ENCODE results near the gene FOXD4L4. TPM values are rescaled to one million over a fixed set of nuclear protein-coding genes. Genes with fewer than 3 reads are reported as not detected.
"Not testable (repeated sequence)": the region's sequence is repeated elsewhere in the genome, so short reads cannot be mapped to it uniquely, and the experiment has no call there.

FOXD4L4 gene
- total RNA-seq (under 1 TPM; 0.19 to 0.36 TPM), polyA plus RNA-seq (under 1 TPM in 1 of 2 donors, not detected in 1; 0.25 TPM)
- long read RNA-seq, donor 1, result 0 reads
- long read RNA-seq, donor 2, result 0 reads

- H3K27ac ChIP-seq (ENCODE audit: low read depth in 1 of 2, low read length in 2 of 2); intact Hi-C loops (cut with DNase I); H3K4me1 ChIP-seq (ENCODE audit: control insufficient read depth in 1 of 2, insufficient read depth in 2 of 2, low read length in 2 of 2); H3K4me3 ChIP-seq (ENCODE audit: low read length in 2 of 2); H3K27me3 ChIP-seq (ENCODE audit: control insufficient read depth in 1 of 2, insufficient read depth in 2 of 2, low read length in 1 of 2); H3K9me3 ChIP-seq (ENCODE audit: control insufficient read depth, low read length); ATAC-seq (ENCODE audit: low FRiP score); H3K36me3 ChIP-seq (ENCODE audit: control insufficient read depth in 1 of 2, insufficient read depth in 2 of 2, low read length in 1 of 2): not testable (repeated sequence)
- 9 to 27% methylated on average over 9 to 20 of the region's 38 CpGs for WGBS, 2 donors
- peak; percentile 23 to 58 for DNase-seq
Observed at GRCh38 chr9:65737096-65737564, at the start of gene FOXD4L4. Gene FOXD4L4, plus strand, starts transcription at chr9:65737146. Its CDS starts 0 bp downstream, at chr9:65737146.

GRCh38 chr9:65703550-65703949 lies 33.4 kb upstream of the FOXD4L4 start:
- DNase-seq; ATAC-seq (ENCODE audit: low FRiP score); intact Hi-C loops (cut with DNase I); H3K36me3 ChIP-seq (ENCODE audit: control insufficient read depth in 1 of 2, insufficient read depth in 2 of 2, low read length in 1 of 2); H3K27ac ChIP-seq (ENCODE audit: low read depth in 1 of 2, low read length in 2 of 2); H3K4me1 ChIP-seq (ENCODE audit: control insufficient read depth in 1 of 2, insufficient read depth in 2 of 2, low read length in 2 of 2); H3K27me3 ChIP-seq (ENCODE audit: control insufficient read depth in 1 of 2, insufficient read depth in 2 of 2, low read length in 1 of 2); H3K9me3 ChIP-seq (ENCODE audit: control insufficient read depth, low read length); H3K4me3 ChIP-seq (ENCODE audit: low read length in 2 of 2): not testable (repeated sequence)
- 100% methylated on average over 1 of the region's 2 CpGs; no CpG with 5 or more reads in 1 of the 2 donors for WGBS, 2 donors

- ATAC-seq (ENCODE audit: low FRiP score); H3K36me3 ChIP-seq (ENCODE audit: control insufficient read depth in 1 of 2, insufficient read depth in 2 of 2, low read length in 1 of 2); H3K9me3 ChIP-seq (ENCODE audit: control insufficient read depth, low read length); H3K4me3 ChIP-seq (ENCODE audit: low read length in 2 of 2); intact Hi-C loops (cut with DNase I); DNase-seq; H3K27ac ChIP-seq (ENCODE audit: low read depth in 1 of 2, low read length in 2 of 2); H3K4me1 ChIP-seq (ENCODE audit: control insufficient read depth in 1 of 2, insufficient read depth in 2 of 2, low read length in 2 of 2); H3K27me3 ChIP-seq (ENCODE audit: control insufficient read depth in 1 of 2, insufficient read depth in 2 of 2, low read length in 1 of 2): not testable (repeated sequence)
- 64 to 79% methylated on average over 2 to 4 of the region's 5 CpGs for WGBS, 2 donors
Observed at GRCh38 chr9:65714445-65714844, 22.5 kb upstream of the FOXD4L4 start.

GRCh38 chr9:65738133-65738532 lies 1.2 kb downstream of the FOXD4L4 start:
- H3K27me3 ChIP-seq (ENCODE audit: control insufficient read depth in 1 of 2, insufficient read depth in 2 of 2, low read length in 1 of 2); DNase-seq; H3K36me3 ChIP-seq (ENCODE audit: control insufficient read depth in 1 of 2, insufficient read depth in 2 of 2, low read length in 1 of 2); intact Hi-C loops (cut with DNase I); H3K4me3 ChIP-seq (ENCODE audit: low read length in 2 of 2); ATAC-seq (ENCODE audit: low FRiP score); H3K9me3 ChIP-seq (ENCODE audit: control insufficient read depth, low read length); H3K4me1 ChIP-seq (ENCODE audit: control insufficient read depth in 1 of 2, insufficient read depth in 2 of 2, low read length in 2 of 2); H3K27ac ChIP-seq (ENCODE audit: low read depth in 1 of 2, low read length in 2 of 2): not testable (repeated sequence)
- 1% methylated on average over 5 of the region's 27 CpGs; no CpG with 5 or more reads in 1 of the 2 donors for WGBS, 2 donors

Other genes starting within 250 kb of the FOXD4L4 start
- gene ZNG1E, start 61.2 kb upstream of the FOXD4L4 start, total RNA-seq, result 10 to 100 TPM; 32.3 to 51.1 TPM
- 10 to 100 TPM; 46.5 to 49.8 TPM for gene ZNG1E, start 61.2 kb upstream of the FOXD4L4 start, polyA plus RNA-seq